Natural killer cell treated with Interleukin-12 subunit alpha and Interleukin-12 subunit beta and Interleukin-15 and Interleukin-18, amount 100 ng/mL, for 72 hours (primary cell): ENCODE results near the gene GPR158. TPM values are rescaled to one million over a fixed set of nuclear protein-coding genes. Genes with fewer than 3 reads are reported as not detected.
"Not testable (repeated sequence)": the region's sequence is repeated elsewhere in the genome, so short reads cannot be mapped to it uniquely, and the experiment has no call there.

Experiments
- ATAC-seq, 2 donors: fragments of 150-1000 bp; cut with Tn5 transposase in 1 of 2; sonication (Bioruptor Pico), chemical (Tn5 transposase) in 1 of 2; 2 replicates each; pipeline ENCODE4 v1.10.0; 2021
- DNase-seq: peaks from one replicate; pipeline ENCODE4 v3.0.0; 2022; ENCODE audit warnings: low spot score
- H3K27ac Mint-ChIP-seq, 2 donors: 1 replicate in 1 of 2; 2 replicates in 1 of 2; pipeline ENCODE4 v1.8.0; 2022; ENCODE audit warnings: mixed read lengths in 2 of 2, mild to moderate bottlenecking in 1 of 2, moderate library complexity in 1 of 2
- H3K27me3 Mint-ChIP-seq, 2 donors: 1 replicate in 1 of 2; 2 replicates in 1 of 2; pipeline ENCODE4 v1.8.0; 2022; ENCODE audit warnings: mixed read lengths in 2 of 2
- H3K36me3 Mint-ChIP-seq: one replicate; pipeline ENCODE4 v1.8.0; 2022; ENCODE audit warnings: mixed read lengths
- H3K4me1 Mint-ChIP-seq, 2 donors: 1 replicate in 1 of 2; 2 replicates in 1 of 2; pipeline ENCODE4 v1.8.0; 2022; ENCODE audit warnings: low read depth in 2 of 2, mixed read lengths in 2 of 2, mild to moderate bottlenecking in 1 of 2
- H3K4me3 Mint-ChIP-seq: one replicate; pipeline ENCODE4 v1.8.0; 2022; ENCODE audit warnings: mixed read lengths
- H3K9me3 Mint-ChIP-seq: 2 replicates; pipeline ENCODE4 v1.8.0; 2022; ENCODE audit warnings: mixed read lengths
- total RNA-seq, 2 donors: library from RNA; stranded (reverse); gene quantifications; one replicate each; pipeline ENCODE4 v1.2.3, GENCODE V29; 2022

Gene GPR158
- total RNA-seq, 2 donors from 2014 or later = not detected

GRCh38 chr10:25300073-25300472 is 125.3 kb downstream of the GPR158 start:
- H3K27ac Mint-ChIP-seq = no peak overlapping the region

GRCh38 chr10:25304606-25305005 is 129.8 kb downstream of the GPR158 start:
- Mint-ChIP-seq H3K4me1 (no peaks in the 10 kb centered on the region), H3K4me3 (no peak overlapping the region), H3K9me3 (peaks cover 14% of the 10 kb centered on the region), H3K27ac (no peak overlapping the region), H3K27me3 (no peaks in the 10 kb centered on the region), H3K36me3 (no peaks in the 10 kb centered on the region)
- ATAC-seq = no peak
- no peak for DNase-seq

More at GRCh38 chr10:25300073-25300472, 125.3 kb downstream of the GPR158 start:
- Mint-ChIP-seq H3K4me3 (no peak overlapping the region), H3K9me3 (peaks cover 13% of the 10 kb centered on the region), H3K4me1 (no peaks in the 10 kb centered on the region), H3K27me3 (no peaks in the 10 kb centered on the region), H3K36me3 (no peaks in the 10 kb centered on the region)
- ATAC-seq (no peak), DNase-seq (no peak)

GRCh38 chr10:25306386-25306785 is 131.6 kb downstream of the GPR158 start:
- Mint-ChIP-seq H3K27ac (no peak overlapping the region), H3K27me3 (no peaks in the 10 kb centered on the region), H3K36me3 (no peaks in the 10 kb centered on the region), H3K9me3 (peaks cover 16% of the 10 kb centered on the region), H3K4me3 (no peak overlapping the region), H3K4me1 (no peaks in the 10 kb centered on the region)
- no peak for DNase-seq
- no peak for ATAC-seq

- DNase-seq (no peak), ATAC-seq (no peak)
- Mint-ChIP-seq H3K27me3 (no peaks in the 10 kb centered on the region), H3K4me3 (no peak overlapping the region), H3K4me1 (no peaks in the 10 kb centered on the region), H3K27ac (no peak overlapping the region), H3K9me3 (peaks cover 12% of the 10 kb centered on the region), H3K36me3 (no peaks in the 10 kb centered on the region)
Observed at GRCh38 chr10:25308278-25308677, 133.5 kb downstream of the GPR158 start.

GRCh38 chr10:25317596-25318211 is 142.9 kb downstream of the GPR158 start:
- H3K27ac Mint-ChIP-seq = not testable (repeated sequence)

GRCh38 chr10:25327273-25327672 is 152.5 kb downstream of the GPR158 start:
- no peaks in the 10 kb centered on the region for H3K4me1 Mint-ChIP-seq
- DNase-seq (no peak), ATAC-seq (no peak)
- H3K9me3 Mint-ChIP-seq = peaks cover 16% of the 10 kb centered on the region
- H3K27me3 Mint-ChIP-seq = no peaks in the 10 kb centered on the region
- H3K27ac Mint-ChIP-seq = no peak overlapping the region
- H3K4me3 Mint-ChIP-seq = no peak overlapping the region
- H3K36me3 Mint-ChIP-seq = no peaks in the 10 kb centered on the region

More at GRCh38 chr10:25317596-25318211, 142.9 kb downstream of the GPR158 start:
- ATAC-seq, H3K36me3 Mint-ChIP-seq, H3K4me3 Mint-ChIP-seq, H3K27me3 Mint-ChIP-seq, H3K9me3 Mint-ChIP-seq, DNase-seq, H3K4me1 Mint-ChIP-seq: not testable (repeated sequence)

- ATAC-seq = no peak
Observed at GRCh38 chr10:25328361-25328760, 153.6 kb downstream of the GPR158 start.

GRCh38 chr10:25329587-25329986 is 154.8 kb downstream of the GPR158 start:
- DNase-seq, H3K27me3 Mint-ChIP-seq, ATAC-seq, H3K27ac Mint-ChIP-seq, H3K4me3 Mint-ChIP-seq, H3K4me1 Mint-ChIP-seq, H3K36me3 Mint-ChIP-seq: not testable (repeated sequence)
- peaks cover 13% of the 10 kb centered on the region for H3K9me3 Mint-ChIP-seq

More at GRCh38 chr10:25328361-25328760, 153.6 kb downstream of the GPR158 start:
- Mint-ChIP-seq H3K27me3 (no peaks in the 10 kb centered on the region), H3K27ac (no peak overlapping the region), H3K4me3 (no peak overlapping the region), H3K9me3 (peaks cover 21% of the 10 kb centered on the region), H3K4me1 (no peaks in the 10 kb centered on the region), H3K36me3 (no peaks in the 10 kb centered on the region)
- no peak for DNase-seq

- DNase-seq (no peak), ATAC-seq (no peak)
- H3K27me3 Mint-ChIP-seq = no peaks in the 10 kb centered on the region
- peaks cover 16% of the 10 kb centered on the region for H3K9me3 Mint-ChIP-seq
- H3K27ac Mint-ChIP-seq = no peak overlapping the region
- no peak overlapping the region for H3K4me3 Mint-ChIP-seq
- no peaks in the 10 kb centered on the region for H3K4me1 Mint-ChIP-seq
- no peaks in the 10 kb centered on the region for H3K36me3 Mint-ChIP-seq
Observed at GRCh38 chr10:25334445-25334844, 159.6 kb downstream of the GPR158 start.

- no peaks in the 10 kb centered on the region for H3K4me1 Mint-ChIP-seq
- ATAC-seq = no peak
Observed at GRCh38 chr10:25336330-25336729, 161.5 kb downstream of the GPR158 start.

GRCh38 chr10:25338271-25338670 is 163.5 kb downstream of the GPR158 start:
- no peak overlapping the region for H3K4me3 Mint-ChIP-seq
- H3K27ac Mint-ChIP-seq = no peak overlapping the region
- ATAC-seq (no peak), DNase-seq (no peak)
- H3K9me3 Mint-ChIP-seq = peaks cover 12% of the 10 kb centered on the region
- H3K4me1 Mint-ChIP-seq = no peaks in the 10 kb centered on the region
- H3K27me3 Mint-ChIP-seq = no peaks in the 10 kb centered on the region
- no peaks in the 10 kb centered on the region for H3K36me3 Mint-ChIP-seq

More at GRCh38 chr10:25336330-25336729, 161.5 kb downstream of the GPR158 start:
- no peak for DNase-seq
- peaks cover 17% of the 10 kb centered on the region for H3K9me3 Mint-ChIP-seq
- H3K4me3 Mint-ChIP-seq = no peak overlapping the region
- no peaks in the 10 kb centered on the region for H3K27me3 Mint-ChIP-seq
- no peaks in the 10 kb centered on the region for H3K36me3 Mint-ChIP-seq
- no peak overlapping the region for H3K27ac Mint-ChIP-seq

GRCh38 chr10:25339966-25340365 is 165.2 kb downstream of the GPR158 start:
- H3K27ac Mint-ChIP-seq = no peak overlapping the region

GRCh38 chr10:25349520-25349919 is 174.7 kb downstream of the GPR158 start:
- Mint-ChIP-seq H3K36me3 (no peaks in the 10 kb centered on the region), H3K4me3 (no peak overlapping the region), H3K27ac (no peak overlapping the region), H3K27me3 (no peaks in the 10 kb centered on the region), H3K9me3 (peaks cover 18% of the 10 kb centered on the region), H3K4me1 (no peaks in the 10 kb centered on the region)
- ATAC-seq (no peak), DNase-seq (no peak)

More at GRCh38 chr10:25339966-25340365, 165.2 kb downstream of the GPR158 start:
- Mint-ChIP-seq H3K27me3 (no peaks in the 10 kb centered on the region), H3K9me3 (peaks cover 8% of the 10 kb centered on the region), H3K36me3 (no peaks in the 10 kb centered on the region), H3K4me1 (no peaks in the 10 kb centered on the region), H3K4me3 (no peak overlapping the region)
- ATAC-seq (no peak), DNase-seq (no peak)

GRCh38 chr10:25356609-25357008 is 181.8 kb downstream of the GPR158 start:
- no peaks in the 10 kb centered on the region for H3K27me3 Mint-ChIP-seq
- no peak overlapping the region for H3K27ac Mint-ChIP-seq
- H3K4me3 Mint-ChIP-seq = no peak overlapping the region
- peaks cover 7% of the 10 kb centered on the region for H3K36me3 Mint-ChIP-seq
- H3K4me1 Mint-ChIP-seq = no peaks in the 10 kb centered on the region
- DNase-seq (no peak), ATAC-seq (no peak)
- H3K9me3 Mint-ChIP-seq = peaks cover 31% of the 10 kb centered on the region

GRCh38 chr10:25357269-25357668 is 182.5 kb downstream of the GPR158 start:
- H3K27me3 Mint-ChIP-seq = no peaks in the 10 kb centered on the region
- H3K4me1 Mint-ChIP-seq = no peaks in the 10 kb centered on the region
- ATAC-seq = no peak
- H3K36me3 Mint-ChIP-seq = peaks cover 7% of the 10 kb centered on the region
- peaks cover 29% of the 10 kb centered on the region for H3K9me3 Mint-ChIP-seq
- no peak for DNase-seq
- H3K4me3 Mint-ChIP-seq = no peak overlapping the region
- no peak overlapping the region for H3K27ac Mint-ChIP-seq
